SK-N-SH (cell line): ENCODE measurements around the gene OSBPL8. TPM values are rescaled to one million over a fixed set of nuclear protein-coding genes. Genes with fewer than 3 reads are reported as not detected.
A peak's percentile ranks its signal among the peaks of the same experiment; 100 is the strongest.

Source experiments
- CTCF ChIA-PET: fragments of 300-600, 350-600 bp; formaldehyde crosslinking; extraction: SDS; loops from one replicate; lab custom pipeline; 2021; lab: Yijun Ruan, JAX
- POLR2A ChIA-PET: fragments of 350-600 bp; sonication (Branson Sonifier 250); formaldehyde crosslinking; extraction: SDS; loops from one replicate; lab custom pipeline; 2020; ENCODE audit warnings: antibody characterized with exemption, inconsistent platforms; lab: Yijun Ruan, JAX
- DNase-seq: peaks from one replicate; pipeline ENCODE4 v3.0.0; 2012
- H2AFZ ChIP-seq: fragments of 200-600 bp; sonication (generic); 2 replicates; pipeline ENCODE4 v1.8.1; 2016; ENCODE audit warnings: antibody characterized with exemption, mild to moderate bottlenecking, low read depth
- H3F3A ChIP-seq: fragments of 200-600 bp; sonication (generic); replicated peaks from 2 replicates; pipeline ENCODE3; 2016; ENCODE audit warnings: antibody characterized with exemption, mild to moderate bottlenecking; ENCODE audit not compliant: insufficient read depth
- H3K27ac ChIP-seq, 2 experiments: fragments of 200-500 bp in 1 of 2; fragments of 200-600 bp in 1 of 2; sonication (Bioruptor generic) in 1 of 2; sonication (generic), shearing (Covaris generic) in 1 of 2; 2 replicates each; pipeline versions ENCODE4 v1.5.1 to v1.6.1; 2014 to 2016; ENCODE audit warnings: low read depth in 2 of 2, inconsistent platforms in 1 of 2, low read length in 1 of 2, mild to moderate bottlenecking in 1 of 2, mixed read lengths in 1 of 2
- H3K27me3 ChIP-seq: fragments of 200-600 bp; sonication (generic), shearing (Covaris generic); 2 replicates; pipeline ENCODE4 v1.6.1; 2016; ENCODE audit warnings: mixed run types; ENCODE audit not compliant: insufficient read depth
- H3K36me3 ChIP-seq, 2 experiments: fragments of 200-500 bp in 1 of 2; fragments of 200-600 bp in 1 of 2; sonication (Bioruptor generic) in 1 of 2; sonication (generic) in 1 of 2; replicated peaks in 1 of 2; 2 replicates each; pipeline versions ENCODE3 to v1.5.1; 2014 to 2016; ENCODE audit warnings: low read length in 1 of 2, mild to moderate bottlenecking in 1 of 2; ENCODE audit not compliant: insufficient read depth in 2 of 2, control insufficient read depth in 1 of 2
- H3K4me1 ChIP-seq, 2 experiments: fragments of 200-500 bp in 1 of 2; fragments of 200-600 bp in 1 of 2; sonication (Bioruptor generic) in 1 of 2; sonication (generic), shearing (Covaris generic) in 1 of 2; 2 replicates each; pipeline versions ENCODE4 v1.5.1 to v1.6.1; 2014 to 2016; ENCODE audit warnings: low read depth in 1 of 2, low read length in 1 of 2, mixed run types in 1 of 2; ENCODE audit not compliant: insufficient read depth in 2 of 2, control insufficient read depth in 1 of 2
- H3K4me2 ChIP-seq: fragments of 200-600 bp; sonication (generic), shearing (Covaris generic); 2 replicates; pipeline ENCODE4 v1.6.1; 2017; ENCODE audit warnings: mixed run types
- H3K4me3 ChIP-seq, 2 experiments: fragments of 200-500 bp in 1 of 2; fragments of 200-600 bp in 1 of 2; sonication (Bioruptor generic) in 1 of 2; sonication (generic), shearing (Covaris generic) in 1 of 2; 2 replicates each; pipeline versions ENCODE4 v1.5.1 to v1.8.1; 2014 to 2016; ENCODE audit warnings: low read depth in 2 of 2, inconsistent platforms in 1 of 2, low read length in 1 of 2, mild to moderate bottlenecking in 1 of 2, mixed read lengths in 1 of 2, moderate library complexity in 1 of 2
- H3K79me2 ChIP-seq: fragments of 200-600 bp; sonication (generic); 2 replicates; pipeline ENCODE4 v1.8.1; 2017; ENCODE audit warnings: mild to moderate bottlenecking; ENCODE audit not compliant: insufficient read depth
- H3K9ac ChIP-seq: fragments of 200-600 bp; sonication (generic); 2 replicates; pipeline ENCODE4 v1.6.1; 2017; ENCODE audit warnings: mixed run types
- H3K9me2 ChIP-seq: fragments of 200-600 bp; sonication (generic); 2 replicates; pipeline ENCODE4 v1.6.1; 2017; ENCODE audit warnings: mixed run types
- H3K9me3 ChIP-seq: fragments of 200-600 bp; sonication (generic); 2 replicates; pipeline ENCODE4 v1.6.1; 2017; ENCODE audit warnings: mixed run types, mild to moderate bottlenecking, moderate library complexity
- H4K20me1 ChIP-seq: fragments of 200-600 bp; sonication (generic); 2 replicates; pipeline ENCODE4 v1.6.1; 2017; ENCODE audit warnings: mild to moderate bottlenecking, mixed run types; ENCODE audit not compliant: insufficient read depth
- FOSL2 ChIP-seq: IDR thresholded peaks from 2 replicates; pipeline ENCODE4 v1.4.0; 2012; ENCODE audit warnings: low read depth, mild to moderate bottlenecking, moderate library complexity, borderline replicate concordance
- GATA2 ChIP-seq: sonication (generic); formaldehyde crosslinking; IDR thresholded peaks from 2 replicates; pipeline ENCODE4 v1.5.0; 2020; ENCODE audit warnings: mild to moderate bottlenecking, missing genetic modification reagents
- MXI1 ChIP-seq: IDR thresholded peaks from 2 replicates; pipeline ENCODE4 v1.6.1; 2012; ENCODE audit warnings: mild to moderate bottlenecking, low read depth, low read length, improper control_type of control experiment
- NFIC ChIP-seq: IDR thresholded peaks from 2 replicates; pipeline ENCODE4 v1.4.0; 2012; ENCODE audit warnings: borderline replicate concordance
- NRF1 ChIP-seq: IDR thresholded peaks from 2 replicates; pipeline ENCODE4 v1.6.1; 2012; ENCODE audit warnings: low read depth, mild to moderate bottlenecking, low read length
- SMC3 ChIP-seq: IDR thresholded peaks from 2 replicates; pipeline ENCODE4 v1.6.1; 2012; ENCODE audit warnings: low read depth, low read length, improper control_type of control experiment
- TAF1 ChIP-seq: IDR thresholded peaks from 2 replicates; pipeline ENCODE4 v1.6.1; 2012; ENCODE audit warnings: low read depth, mild to moderate bottlenecking, low read length, moderate library complexity, borderline replicate concordance
- WGBS: methylation state at CpG from one replicate; pipeline ENCODE4 v1.1.6; 2017; ENCODE audit warnings: low lambda C conversion rate; 5-methylcytosine and 5-hydroxymethylcytosine counted together
- polyA plus RNA-seq, 3 experiments: library from polyadenylated mRNA; depleted of rRNA; stranded (reverse); fragments of >200 nt; gene quantifications; 2 replicates each; pipeline ENCODE4 v1.2.3, GENCODE V29; 2012

The OSBPL8 gene
- polyA plus RNA-seq, 1 of the 3 experiments (the other 2 are of a cell fraction): 10.6 TPM

DNA sequence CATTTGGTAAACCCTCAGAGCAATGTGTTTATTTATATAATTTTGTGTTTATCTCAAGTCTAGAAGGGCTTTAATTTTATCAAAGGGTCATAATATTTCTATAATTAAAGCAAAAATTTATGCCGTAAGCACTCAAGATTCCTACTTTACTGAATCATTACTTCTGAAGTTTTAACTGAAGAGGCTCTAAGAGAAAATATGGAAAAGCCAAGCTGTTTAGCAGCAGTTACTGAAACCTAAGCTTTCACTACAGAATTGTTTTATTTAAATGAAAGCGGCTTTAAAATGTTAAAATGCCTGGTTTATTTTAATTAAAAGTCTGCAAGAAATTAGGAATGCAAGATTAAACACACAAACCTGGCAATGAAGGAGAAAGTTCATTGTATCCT is 137.4 kb downstream of the OSBPL8 start:
- peaks cover 22% of the 10 kb centered on the region for H3K9me3 ChIP-seq
- H4K20me1 ChIP-seq: no peaks in the 10 kb centered on the region
- no peaks in the 10 kb centered on the region for H3K27me3 ChIP-seq
- peaks cover 0 to 23% of the 10 kb centered on the region in 2 experiments for H3K36me3 ChIP-seq
- WGBS: 35% methylated on average over 2 of the region's 2 CpGs
- H3K4me2 ChIP-seq: peak overlapping the region; percentile 64
- no peaks in the 10 kb centered on the region for H3K9me2 ChIP-seq
- POLR2A ChIA-PET: no interaction called here
- TF ChIP-seq NFIC (no peak), MXI1 (no peak)
- peak overlapping the region; percentile 48 to 91 for H3K27ac ChIP-seq
- peak overlapping the region; percentile 39 to 51 for H3K4me3 ChIP-seq
- H3F3A ChIP-seq: peaks cover 3% of the 10 kb centered on the region
- H3K4me1 ChIP-seq: peaks cover 9 to 18% of the 10 kb centered on the region in 2 experiments; a peak in 2 of 4 replicates
- CTCF ChIA-PET: interaction anchor here (0.5 to 1.5 kb wide), 3 partner anchors 14 to 74 kb away, joined by 3 to 6 read pairs (median 4); partner anchors contain the start of gene BBS10
- peaks cover 75% of the 10 kb centered on the region for H3K79me2 ChIP-seq
- peak overlapping the region; percentile 34; the same call in 1 of the 2 replicates for H3K9ac ChIP-seq
- H2AFZ ChIP-seq: peak overlapping the region; percentile 19; the same call in 1 of the 2 replicates
- DNase-seq: no peak

DNA sequence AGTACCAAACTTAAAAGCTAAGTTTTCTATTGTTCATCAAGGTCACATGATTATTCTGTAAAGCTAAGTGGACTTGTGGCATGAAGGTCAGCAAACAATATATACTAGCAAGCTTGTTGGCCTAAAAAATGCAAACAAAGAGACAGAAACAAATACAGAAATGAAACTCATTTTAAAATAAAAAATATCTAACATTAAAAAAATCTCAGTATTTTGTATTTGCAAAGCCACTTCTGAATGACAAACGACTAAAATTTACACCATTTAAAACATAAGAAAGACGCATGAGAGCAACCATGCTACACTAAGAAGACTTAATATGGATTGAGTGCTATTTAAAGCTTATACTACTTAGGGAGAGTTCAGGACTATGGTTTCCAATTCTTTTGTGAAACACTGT is 138.5 kb downstream of the OSBPL8 start:
- Histone ChIP-seq H4K20me1 (no peaks in the 10 kb centered on the region), H3K9ac (no peak overlapping the region), H3K9me3 (peaks cover 19% of the 10 kb centered on the region), H3K4me2 (0 out of 2 replicates have a peak overlapping the region, but pooled peaks have one; percentile 32), H3K4me3 (no peak overlapping the region), H3F3A (peaks cover 5% of the 10 kb centered on the region), H3K36me3 (peaks cover 0 to 27% of the 10 kb centered on the region in 2 experiments), H2AFZ (no peak overlapping the region), H3K9me2 (no peaks in the 10 kb centered on the region; the same call in 1 of the 2 replicates), H3K27ac (peak overlapping the region in 1 of 2 experiments; percentile 53; a peak in 2 of 4 replicates), H3K79me2 (peaks cover 65% of the 10 kb centered on the region), H3K4me1 (peaks cover 9 to 18% of the 10 kb centered on the region in 2 experiments; a peak in 2 of 4 replicates), H3K27me3 (no peaks in the 10 kb centered on the region)
- TF ChIP-seq SMC3 (no peak), FOSL2 (no peak), GATA2 (CRISPR knock-in tag) (no peak), NRF1 (no peak)
- 93% methylated on average over 2 of the region's 2 CpGs for WGBS
- CTCF ChIA-PET: interaction anchor here (1.2 to 1.4 kb wide), 3 partner anchors 12 to 73 kb away, joined by 3 to 4 read pairs (median 3); partner anchors contain the start of gene BBS10
- DNase-seq: no peak
- POLR2A ChIA-PET: no interaction called here

DNA sequence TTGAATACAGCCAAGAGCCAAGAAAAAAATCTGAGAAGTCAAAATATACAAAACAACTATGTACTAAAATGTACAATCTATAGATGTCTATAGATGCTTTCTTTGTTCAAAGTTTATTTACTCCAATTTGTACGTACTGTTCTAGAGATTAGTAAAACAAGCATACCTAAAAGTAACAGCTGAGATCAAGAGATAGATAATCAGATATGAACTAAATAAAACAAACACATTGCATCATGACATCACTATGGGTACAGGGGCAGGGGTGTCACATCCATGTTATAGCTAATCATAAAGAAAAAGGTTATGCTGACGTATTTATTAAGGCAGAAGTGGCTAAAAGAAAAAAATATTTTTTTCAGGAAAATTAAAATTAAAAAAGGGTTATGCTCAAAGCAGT is 139.3 kb downstream of the OSBPL8 start:
- no peak overlapping the region for H3K4me3 ChIP-seq
- no peaks in the 10 kb centered on the region for H3K27me3 ChIP-seq
- ChIA-PET CTCF (interaction anchor here (1.3 kb wide), 1 partner anchor 16 kb away, joined by 3 read pairs; no protein-coding TSS in a partner anchor), POLR2A (no interaction called here)
- TF ChIP-seq TAF1: no peak
- H3K27ac ChIP-seq: no peak overlapping the region
- WGBS: 85% methylated on average over 2 of the region's 2 CpGs
- H3K4me1 ChIP-seq: peaks cover 9 to 18% of the 10 kb centered on the region in 2 experiments; a peak in 2 of 4 replicates
- peaks cover 0 to 21% of the 10 kb centered on the region in 2 experiments for H3K36me3 ChIP-seq
- no peak overlapping the region for H2AFZ ChIP-seq
- DNase-seq: no peak
- H3K9ac ChIP-seq: no peak overlapping the region
- no peak overlapping the region for H3K4me2 ChIP-seq
- peaks cover 5% of the 10 kb centered on the region for H3F3A ChIP-seq
- no peaks in the 10 kb centered on the region for H4K20me1 ChIP-seq
- peaks cover 13% of the 10 kb centered on the region for H3K9me3 ChIP-seq
- H3K79me2 ChIP-seq: peaks cover 57% of the 10 kb centered on the region
- no peaks in the 10 kb centered on the region; the same call in 1 of the 2 replicates for H3K9me2 ChIP-seq
